NCI-H510A (cell line): ENCODE results near the gene B3GALT4.
"Not testable (repeated sequence)": the region's sequence is repeated elsewhere in the genome, so short reads cannot be mapped to it uniquely, and the experiment has no call there.

ENCODE experiments used
- DNase-seq: peaks from one replicate; lab custom pipeline; 2025; lab: John Stamatoyannopoulos, UW

Gene B3GALT4

DNA sequence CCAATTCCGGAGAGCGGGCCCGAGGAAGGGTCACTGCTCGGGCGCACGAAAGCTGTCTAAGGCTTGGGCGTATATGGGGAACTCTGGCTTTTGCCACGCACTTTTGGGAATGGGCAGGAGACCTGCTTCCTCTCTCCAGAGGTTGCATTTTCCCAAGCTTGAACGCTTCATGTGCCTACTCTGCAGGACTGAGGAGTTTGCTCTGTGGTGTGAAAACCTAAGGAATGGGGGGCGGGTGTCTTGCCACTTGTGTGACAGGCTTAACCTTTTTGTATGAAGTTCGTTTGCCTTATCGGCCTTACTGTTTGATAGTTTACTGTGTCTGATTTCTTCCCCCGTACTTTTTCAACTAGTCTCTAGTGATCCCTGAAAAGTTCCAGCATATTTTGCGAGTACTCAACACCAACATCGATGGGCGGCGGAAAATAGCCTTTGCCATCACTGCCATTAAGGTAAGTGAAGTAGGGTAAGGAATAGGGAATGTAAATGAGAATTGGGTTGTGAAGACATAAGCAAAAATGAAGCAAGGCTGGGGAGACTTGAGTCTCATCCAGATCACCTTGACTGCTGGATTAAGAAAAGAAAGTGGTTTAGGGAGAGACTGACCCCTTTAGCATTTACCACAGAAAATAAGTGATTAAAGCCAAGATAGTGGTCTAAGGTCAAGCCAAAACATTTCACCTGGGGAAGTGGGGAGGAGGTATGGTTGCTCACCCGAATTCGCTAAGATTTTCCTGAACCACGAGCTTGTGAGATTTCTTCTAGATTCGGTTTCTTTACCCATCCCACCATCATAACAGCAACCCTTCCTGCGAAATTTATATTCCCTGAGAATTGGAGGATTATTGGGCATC, 4.4 kb upstream of the B3GALT4 start:
- no peak for DNase-seq

DNA sequence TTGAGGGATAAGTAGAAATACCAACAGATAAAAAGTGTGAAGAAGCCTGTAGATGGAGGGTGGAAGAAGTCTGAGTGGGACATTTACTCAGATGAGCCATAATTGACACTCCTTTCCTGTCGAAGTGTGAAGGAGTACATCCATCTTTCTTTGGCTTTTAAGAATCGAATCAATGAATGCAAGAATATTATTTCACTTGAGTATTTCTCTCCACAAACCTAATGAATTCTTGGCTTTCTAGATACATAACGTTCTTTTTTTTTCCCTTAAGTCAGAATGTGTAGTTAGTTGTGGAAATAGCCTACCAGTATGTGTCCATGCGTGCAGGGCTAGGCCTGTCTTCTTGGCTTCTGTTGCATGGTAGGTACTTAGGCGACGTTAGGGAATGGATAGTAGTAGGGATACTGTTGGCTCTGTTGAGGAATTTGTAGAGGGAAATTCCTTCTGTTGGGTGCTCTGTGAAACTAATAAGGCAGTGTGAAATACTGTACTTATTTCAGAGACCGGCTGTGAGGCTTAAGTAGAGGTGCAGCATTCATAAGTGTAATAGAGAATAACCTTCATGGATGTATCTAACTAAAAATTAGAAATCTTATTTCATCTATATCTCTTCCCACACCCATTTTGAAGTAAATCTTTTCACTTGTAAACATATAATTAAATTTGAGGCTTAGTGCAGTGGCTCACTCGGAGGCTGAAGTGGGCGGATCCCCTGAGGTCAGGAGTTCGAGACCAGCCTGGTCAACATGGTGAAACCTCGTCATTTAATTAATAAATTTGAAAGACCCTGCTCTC, 3.6 kb upstream of the B3GALT4 start:
- DNase-seq: no peak

DNA sequence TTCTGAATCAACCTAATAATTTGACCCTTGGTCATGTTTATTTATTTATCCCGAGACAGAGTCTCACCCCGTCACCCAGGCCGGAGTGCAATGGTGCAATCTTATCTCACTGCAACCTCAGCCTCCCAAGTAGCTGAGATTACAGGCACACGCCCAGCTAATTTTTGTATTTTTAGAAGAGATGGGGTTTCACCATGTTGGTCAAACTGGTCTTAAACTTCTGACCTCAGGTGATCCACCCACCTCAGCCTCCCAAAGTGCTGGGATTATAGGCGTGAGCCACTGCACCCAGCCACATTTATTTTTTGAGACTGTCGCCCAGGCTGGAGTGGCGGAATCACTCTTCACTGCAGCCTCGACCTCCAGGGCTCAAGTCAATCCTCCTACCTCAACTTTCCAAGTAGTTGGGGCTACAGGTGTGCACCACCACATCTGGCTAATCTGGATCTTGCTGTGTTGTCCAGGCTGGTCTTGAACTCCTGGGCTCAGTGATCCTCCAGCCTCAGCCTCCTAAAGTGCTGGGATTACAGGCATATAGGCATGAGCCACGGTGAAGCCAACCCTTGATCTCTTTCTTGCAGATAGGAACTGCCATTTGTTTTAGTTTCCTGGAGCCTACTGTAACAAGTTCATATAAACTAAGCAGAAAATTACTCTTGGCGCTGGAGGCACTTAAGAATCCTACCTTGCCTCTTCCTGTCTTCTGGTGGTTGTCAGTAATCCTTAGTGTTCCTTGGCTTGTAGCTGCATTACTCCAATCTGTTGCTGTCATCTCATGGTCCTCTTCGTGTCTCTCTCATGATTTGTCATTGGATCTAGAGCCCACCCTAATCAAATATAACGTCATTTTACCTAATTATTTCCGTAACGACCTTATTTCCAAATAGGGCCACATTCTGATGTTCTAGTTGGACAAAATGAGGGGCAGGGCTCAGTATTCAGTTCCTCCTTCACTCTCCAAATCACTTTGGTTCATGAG, 2.7 kb upstream of the B3GALT4 start:
- no peak for DNase-seq

DNA sequence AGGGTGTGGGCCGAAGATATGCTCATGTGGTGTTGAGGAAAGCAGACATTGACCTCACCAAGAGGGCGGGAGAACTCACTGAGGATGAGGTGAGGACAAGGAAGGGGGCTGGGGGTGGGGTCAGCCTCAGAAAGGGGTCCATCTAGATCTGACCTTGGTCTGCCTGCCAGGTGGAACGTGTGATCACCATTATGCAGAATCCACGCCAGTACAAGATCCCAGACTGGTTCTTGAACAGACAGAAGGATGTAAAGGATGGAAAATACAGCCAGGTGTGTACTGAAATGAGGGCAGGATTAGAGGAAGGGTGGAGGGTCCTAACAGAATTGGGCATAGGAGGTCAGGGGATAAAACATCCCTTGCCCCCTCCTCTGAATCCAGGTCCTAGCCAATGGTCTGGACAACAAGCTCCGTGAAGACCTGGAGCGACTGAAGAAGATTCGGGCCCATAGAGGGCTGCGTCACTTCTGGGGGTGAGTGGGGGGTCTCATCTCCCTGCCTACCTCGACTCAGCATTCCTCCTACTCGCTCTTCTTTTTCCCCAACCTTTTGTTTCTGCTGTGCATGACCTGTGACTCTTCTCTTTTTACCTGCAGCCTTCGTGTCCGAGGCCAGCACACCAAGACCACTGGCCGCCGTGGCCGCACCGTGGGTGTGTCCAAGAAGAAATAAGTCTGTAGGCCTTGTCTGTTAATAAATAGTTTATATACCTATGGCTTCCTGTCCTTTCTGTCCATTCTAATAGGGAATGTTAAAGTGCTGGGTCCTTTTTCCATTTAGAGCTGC, 935 bp upstream of the B3GALT4 start:
- DNase-seq: not testable (repeated sequence)

DNA sequence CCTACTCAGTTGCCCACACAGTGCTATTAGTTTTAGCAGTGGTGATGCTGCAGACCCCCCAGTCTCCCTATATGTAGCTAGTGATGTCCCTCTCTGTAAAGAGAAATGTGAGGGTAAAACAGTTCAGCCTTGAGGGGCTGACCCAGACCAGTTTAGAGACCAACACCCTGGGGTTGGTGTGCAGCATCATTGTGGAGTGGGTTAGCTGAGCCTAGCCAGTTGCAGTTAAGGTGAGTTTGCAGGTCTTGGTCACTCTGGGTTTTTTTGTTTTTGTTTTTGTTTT, 401 bp upstream of the B3GALT4 start:
- DNase-seq: no peak

DNA sequence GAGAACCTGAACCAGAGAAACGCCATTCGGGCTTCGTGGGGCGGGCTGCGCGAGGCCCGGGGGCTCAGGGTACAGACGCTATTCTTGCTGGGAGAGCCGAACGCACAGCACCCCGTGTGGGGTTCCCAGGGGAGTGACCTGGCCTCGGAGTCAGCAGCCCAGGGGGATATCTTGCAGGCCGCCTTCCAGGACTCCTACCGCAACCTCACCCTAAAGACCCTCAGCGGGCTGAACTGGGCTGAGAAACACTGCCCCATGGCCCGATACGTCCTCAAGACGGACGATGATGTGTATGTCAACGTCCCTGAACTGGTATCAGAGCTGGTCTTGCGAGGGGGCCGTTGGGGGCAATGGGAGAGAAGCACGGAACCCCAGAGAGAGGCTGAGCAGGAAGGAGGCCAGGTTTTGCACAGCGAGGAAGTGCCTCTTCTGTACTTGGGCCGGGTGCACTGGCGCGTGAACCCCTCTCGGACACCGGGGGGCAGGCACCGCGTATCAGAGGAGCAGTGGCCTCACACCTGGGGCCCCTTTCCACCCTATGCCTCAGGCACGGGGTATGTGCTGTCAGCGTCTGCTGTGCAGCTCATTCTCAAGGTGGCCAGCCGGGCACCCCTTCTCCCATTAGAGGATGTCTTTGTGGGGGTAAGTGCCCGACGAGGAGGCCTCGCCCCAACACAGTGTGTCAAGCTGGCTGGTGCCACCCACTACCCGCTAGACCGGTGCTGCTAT, 904 bp downstream of the B3GALT4 start:
- no peak for DNase-seq

DNA sequence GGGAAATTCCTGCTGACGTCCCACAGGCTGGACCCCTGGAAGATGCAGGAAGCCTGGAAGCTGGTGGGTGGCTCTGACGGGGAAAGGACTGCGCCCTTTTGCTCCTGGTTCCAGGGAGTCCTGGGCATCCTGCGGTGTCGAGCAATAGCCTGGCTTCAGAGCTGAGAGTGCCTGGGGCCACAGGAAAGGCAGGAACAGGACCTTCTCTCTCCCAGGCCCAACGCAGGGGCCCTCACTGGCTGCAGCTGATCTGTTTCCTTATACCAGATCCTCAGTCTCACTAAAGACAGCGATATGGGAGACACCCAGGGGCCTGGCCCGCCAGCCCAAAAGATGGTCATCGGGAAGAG, 1.4 kb downstream of the B3GALT4 start:
- DNase-seq: no peak

DNA sequence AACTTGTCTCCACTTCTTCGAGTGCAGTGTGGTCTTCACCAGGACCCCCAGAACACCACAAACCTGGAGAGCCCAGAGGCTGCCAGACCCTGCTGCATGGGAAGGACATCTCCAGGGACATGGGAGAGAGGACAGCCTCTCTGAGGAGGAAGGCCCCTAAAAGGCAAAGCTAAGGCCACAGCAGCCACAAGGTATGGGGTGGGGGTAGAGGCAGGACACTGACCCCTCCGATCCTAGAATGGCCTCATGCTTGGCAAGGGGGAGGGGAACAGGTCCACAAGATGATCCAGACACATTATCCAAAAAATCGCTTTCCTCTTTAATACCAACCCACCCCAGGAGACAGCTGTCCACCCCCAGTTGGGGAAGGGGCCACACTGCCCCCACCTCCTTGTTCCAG, 1.9 kb downstream of the B3GALT4 start:
- DNase-seq: no peak

DNA sequence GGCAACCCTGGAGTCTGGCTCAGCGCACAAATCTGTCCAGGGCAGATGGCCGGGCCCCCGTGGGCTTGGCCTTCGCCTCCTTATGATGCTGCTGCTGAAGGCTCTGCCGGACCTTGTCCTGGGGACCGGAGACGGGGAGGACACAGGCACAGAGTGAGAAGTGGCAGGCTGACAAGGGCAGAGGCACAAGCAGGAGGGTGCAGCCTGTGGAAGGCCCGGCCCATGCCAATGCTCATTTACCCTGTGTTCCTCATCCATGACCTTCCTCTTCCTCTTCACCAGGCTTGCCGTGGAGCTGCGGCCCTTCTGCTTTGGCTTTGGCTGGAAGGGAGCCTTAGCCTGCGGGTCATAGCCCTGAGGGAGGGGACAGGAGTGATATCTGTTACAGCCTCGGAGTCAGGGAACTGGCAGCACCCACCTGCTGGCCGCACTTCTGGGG, 2.4 kb downstream of the B3GALT4 start:
- DNase-seq: no peak

DNA sequence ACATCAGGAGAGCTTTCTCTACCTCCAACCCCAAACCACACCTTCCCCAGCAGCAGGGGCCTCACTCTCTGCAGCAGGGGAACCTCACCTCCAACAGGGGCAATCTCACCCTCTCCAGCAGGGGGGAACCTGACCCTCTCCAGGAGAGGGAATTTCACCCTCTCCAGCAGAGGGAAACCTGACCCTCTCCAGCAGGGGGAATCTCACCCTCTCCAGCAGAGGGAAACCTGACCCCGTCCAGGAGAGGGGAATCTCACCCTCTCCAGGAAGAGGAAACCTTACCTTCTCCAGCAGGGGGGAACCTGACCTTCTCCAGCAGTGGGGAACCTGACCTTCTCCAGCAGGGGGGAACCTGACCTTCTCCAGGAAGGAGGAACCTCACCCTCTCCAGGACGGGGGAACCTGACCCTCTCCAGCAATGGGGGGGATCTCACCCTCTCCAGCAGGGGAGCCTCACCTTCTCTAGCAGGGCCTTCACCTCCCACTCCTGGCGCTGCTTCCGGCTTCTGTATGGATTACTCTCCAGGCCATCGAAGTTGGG, 3.1 kb downstream of the B3GALT4 start:
- peak; percentile 85 for DNase-seq

DNA sequence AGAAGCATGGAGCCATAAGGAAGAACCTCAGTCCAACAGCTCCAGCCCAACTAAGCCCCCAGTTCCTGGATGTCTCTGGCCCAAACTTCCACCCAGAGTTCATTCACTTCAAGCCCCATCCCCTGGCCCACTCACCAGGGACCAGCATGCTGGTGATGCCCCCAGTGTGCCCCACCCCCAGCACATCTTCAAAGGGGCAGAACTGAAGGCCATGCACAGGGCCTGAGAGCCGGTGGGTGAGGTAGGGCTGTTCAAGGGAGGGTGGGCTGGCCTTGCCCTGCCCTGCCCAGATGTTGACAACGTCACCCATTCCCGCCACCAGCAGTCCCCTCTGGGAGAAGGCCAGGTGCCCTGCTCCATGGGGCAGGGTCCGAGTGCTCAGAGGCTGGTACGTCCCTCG, 3.6 kb downstream of the B3GALT4 start:
- no peak for DNase-seq

DNA sequence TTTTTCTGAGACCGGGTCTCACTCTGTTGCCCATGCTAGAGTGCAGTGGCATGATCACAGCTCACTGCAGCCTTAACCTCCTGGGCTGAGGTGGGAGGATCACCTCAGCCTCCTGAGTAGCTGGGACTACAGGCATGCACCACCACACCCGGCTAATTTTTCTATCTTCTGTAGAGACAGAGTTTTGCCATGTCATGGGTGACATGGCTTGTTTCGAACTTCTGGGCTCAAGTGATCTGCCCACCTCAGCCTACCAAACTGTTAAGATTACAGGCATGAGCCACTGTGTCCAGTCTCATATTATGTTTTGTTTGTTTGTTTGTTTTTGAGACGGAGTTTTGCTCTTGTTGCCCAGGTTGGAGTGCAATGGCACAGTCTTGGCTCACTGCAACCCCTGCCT, 8.3 kb downstream of the B3GALT4 start:
- DNase-seq: not testable (repeated sequence)

DNA sequence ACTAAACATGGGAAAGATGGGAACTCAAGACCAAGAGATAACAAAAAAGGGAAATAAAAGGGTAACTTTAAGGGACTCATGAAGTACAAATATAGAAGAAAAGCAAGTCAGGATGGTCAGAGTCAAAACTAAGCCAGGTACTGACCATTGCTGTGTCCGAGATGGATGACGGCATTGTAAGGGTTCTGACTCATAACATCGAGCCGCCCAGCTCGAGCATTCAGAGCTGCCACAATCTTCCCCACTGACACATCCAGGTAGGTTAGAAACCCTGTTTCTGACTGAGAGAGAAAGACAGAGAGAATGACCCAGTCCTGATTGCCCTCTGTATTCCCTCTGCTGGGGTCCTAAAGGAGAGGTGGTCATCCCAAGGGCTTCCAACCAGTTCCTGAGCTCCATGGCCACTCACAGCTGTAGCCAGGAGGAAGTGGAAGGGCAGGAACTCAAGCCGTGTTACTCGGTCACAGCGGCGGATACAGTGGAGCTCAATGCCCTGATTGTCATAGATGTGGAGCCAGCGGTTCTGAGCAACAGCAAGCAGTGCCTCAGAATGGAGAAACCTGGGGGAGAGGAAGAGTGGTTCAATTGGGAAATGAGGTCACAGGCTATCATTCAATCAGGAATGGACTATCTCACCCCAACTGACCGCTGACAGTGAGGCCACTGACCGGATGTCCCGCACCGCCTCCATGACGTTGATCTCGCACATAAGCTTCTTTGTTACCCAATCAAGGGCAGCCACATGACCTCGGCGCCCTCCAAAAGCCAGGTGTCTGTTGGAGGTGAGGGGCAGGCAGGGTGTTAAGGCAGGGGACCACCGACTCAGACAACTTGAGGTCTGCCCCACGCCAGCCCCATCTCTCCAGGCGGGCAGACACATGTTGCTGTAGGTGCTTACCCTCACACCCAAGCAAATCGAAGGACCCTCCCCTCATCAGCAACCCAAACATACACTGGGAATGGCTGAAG, 10.3 kb downstream of the B3GALT4 start:
- no peak for DNase-seq

DNA sequence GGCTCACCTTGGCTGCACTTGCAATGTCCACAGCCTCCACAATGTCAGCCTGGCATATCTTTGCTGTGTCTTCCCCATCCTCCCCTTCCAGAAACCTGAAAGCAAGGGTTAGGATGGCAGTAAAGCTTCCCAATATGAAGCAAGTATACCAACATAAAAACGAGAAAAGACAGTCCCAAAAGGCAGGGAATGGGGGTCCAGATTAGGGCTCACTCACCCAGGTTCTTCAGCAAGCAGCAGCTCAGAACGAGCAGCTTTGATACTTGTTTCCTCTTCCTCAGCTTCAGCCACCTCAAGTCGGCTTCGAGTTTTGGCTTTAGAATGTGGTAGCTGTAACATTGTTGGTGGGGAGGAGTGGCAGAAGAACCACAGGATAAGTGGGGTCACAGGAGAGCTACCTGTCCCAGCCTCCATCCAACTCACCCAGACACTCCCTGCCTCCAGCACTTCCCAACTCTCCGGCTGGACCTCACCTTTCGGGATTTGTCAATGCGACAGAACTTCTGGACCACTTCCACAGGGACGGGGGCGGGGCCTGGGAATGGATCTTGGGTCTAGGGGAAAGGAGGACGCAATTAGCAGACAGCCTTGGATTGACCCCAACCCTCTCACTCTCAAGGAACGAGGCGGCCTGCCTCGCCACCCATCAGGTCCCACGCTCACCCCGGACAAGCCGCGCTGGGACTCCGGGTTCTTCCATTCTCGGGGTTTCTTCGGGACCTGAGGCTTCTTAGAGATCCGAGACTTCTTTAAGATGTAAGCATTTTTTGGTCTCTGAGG, 11.4 kb downstream of the B3GALT4 start:
- no peak for DNase-seq

DNA sequence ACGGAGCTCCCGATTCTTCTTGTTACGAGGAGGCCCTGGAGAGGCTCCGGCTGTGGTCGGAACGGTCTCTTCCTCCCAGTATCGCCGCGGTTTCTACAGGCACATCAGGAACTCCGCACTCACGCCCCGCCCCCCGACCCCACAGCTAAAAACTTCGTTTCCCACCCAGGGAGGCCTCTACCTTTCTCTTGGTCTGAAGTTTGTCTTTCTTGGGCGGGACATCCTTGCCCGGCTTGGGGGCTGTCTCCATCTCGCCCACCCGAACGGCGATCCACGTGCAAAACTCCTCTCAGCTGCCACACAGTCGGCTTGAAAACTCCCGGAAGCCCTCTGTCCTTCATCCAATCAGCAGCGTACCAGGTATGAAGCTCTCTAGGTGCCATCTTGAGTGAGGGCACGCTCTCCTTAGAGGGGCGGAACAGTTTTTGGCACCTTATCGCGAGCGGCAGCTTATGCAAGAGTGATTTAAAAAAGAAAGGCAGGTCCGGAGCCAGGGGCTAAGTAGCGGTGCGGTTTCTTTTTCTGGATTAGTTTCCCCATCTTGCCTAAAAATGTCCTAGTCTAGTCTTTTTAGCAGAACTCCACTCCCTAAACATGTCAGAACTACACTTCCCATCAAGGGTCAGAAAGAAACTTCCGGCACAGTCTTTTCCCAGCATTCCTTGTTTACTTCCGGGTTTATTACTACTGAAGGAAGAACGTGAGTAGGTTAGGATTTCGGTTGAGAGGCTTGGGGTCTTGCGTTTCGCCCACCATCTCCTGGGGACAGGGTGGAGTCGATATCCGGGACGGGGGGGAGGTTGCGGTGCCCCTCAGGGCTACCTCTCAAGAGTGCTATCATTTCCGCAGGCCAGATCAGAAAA, 12.2 kb downstream of the B3GALT4 start, which contains the start of the genes PFDN6 and WDR46:
PFDN6 (plus strand) TSS at position 681 of the 863 bp plus-strand sequence. CDS start 256 bp downstream, outside the sequence.
WDR46 (minus strand) TSS at position 319 of the 863 bp plus-strand sequence; CDS start at position 250, 69 bp downstream.
- peak; percentile 85 for DNase-seq

DNA sequence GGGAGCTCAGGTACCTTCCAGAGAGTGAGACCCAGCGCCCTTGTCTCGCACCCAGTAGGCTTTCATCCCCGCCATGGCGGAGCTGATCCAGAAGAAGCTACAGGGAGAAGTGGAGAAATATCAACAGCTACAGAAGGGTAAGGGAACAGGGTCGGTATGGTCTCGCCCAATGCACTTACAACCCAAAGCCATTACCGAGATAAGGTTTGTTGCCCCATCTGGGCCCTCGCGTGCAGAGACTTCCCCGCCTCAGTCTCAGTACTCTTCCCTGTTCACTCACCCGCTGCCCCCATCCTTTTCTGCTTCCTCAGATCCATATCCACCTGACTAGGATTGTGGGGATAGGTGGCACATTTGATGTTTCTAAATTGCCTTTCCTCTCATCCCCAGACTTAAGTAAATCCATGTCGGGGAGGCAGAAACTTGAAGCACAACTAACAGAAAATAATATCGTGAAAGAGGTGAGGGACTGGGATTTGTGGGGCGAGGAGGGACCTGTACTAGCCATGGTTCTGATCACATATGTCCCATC, 12.9 kb downstream of the B3GALT4 start:
- DNase-seq: no peak

DNA sequence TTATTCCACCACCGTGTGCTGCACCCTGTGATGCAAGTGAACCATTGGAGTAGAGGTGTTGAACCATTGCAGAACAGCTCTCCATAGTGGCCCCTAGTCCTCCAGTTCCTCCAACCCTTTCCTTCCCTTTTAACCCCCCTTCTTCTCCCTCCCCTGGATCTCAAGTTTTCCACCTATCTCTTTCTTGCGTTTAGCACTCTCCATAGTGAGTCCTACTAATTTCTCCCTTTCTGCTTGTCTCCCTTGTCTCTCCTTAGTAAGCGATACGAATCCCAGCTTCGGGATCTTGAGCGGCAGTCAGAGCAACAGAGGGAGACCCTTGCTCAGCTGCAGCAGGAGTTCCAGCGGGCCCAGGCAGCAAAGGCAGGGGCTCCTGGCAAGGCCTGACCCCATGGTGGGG, 13.5 kb downstream of the B3GALT4 start:
- no peak for DNase-seq
